GM21529 (cell line): ENCODE measurements around the gene P3H3.

Experiments
- ATAC-seq: cut with Tn5 transposase; IDR thresholded peaks from one replicate; pipeline ENCODE4 v1.9.1; 2021; ENCODE audit not compliant: unreplicated experiment

Gene P3H3

GRCh38 chr12:6826125-6826733 lies 2.0 kb upstream of the P3H3 start:
- no peak for ATAC-seq

DNA sequence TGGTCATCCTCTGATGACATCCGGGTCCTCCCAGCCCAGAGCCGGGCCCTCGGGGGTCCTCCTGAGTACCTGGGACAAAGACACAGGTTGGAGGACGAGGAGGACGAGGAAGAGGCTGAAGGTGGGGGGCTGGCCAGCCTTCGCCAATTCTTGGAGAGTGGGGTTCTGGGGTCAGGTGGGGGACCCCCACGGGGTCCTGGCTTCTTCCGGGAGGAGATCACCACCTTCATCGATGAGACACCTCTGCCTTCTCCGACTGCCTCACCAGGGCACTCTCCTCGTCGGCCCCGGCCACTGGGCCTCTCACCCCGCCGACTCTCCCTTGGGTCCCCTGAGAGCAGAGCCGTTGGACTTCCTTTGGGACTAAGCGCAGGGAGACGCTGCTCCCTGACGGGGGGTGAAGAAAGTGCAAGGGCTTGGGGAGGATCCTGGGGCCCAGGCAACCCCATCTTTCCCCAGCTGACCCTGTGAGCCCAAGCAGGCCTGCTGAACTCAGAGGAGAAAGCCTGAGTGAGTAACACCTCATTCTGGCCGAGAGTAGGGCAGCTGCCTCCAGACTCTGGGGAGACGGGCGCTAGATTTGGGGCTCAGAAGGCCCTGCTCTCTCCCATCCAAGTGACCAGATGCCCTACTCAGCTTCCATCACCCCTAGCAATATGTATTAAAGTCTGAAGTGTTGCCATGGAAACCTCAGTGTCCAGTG lies 1.3 kb upstream of the P3H3 start:
- ATAC-seq = no peak

- ATAC-seq = no peak
Measured at GRCh38 chr12:6827437-6827911, 733 bp upstream of the P3H3 start.

- ATAC-seq = no peak
Measured at GRCh38 chr12:6828781-6829535, 751 bp downstream of the P3H3 start.

- no peak for ATAC-seq
Measured at GRCh38 chr12:6829536-6830220, 1.5 kb downstream of the P3H3 start.

DNA sequence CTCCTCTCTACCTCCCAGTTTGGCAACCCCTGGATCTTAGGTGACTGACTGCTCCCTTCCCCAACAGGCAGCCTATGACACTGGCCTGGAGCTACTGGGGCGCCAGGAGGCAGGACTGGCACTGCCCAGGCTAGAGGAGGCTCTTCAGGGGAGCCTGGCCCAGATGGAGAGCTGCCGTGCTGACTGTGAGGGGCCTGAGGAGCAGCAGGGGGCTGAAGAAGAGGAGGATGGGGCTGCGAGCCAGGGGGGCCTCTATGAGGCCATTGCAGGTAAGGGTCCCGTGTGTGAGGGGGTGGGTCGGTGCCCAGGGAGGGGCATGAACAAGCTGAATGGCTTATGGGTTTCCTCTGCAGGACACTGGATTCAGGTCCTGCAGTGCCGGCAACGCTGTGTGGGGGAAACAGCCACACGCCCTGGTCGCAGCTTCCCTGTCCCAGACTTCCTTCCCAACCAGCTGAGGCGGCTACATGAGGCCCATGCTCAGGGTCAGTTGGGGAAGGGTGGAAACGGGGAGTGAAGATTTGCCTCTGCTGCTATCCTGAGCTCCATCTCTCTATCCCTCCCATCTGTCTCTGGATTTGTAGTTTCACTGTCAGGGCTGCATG lies 2.2 kb downstream of the P3H3 start:
- no peak for ATAC-seq

DNA sequence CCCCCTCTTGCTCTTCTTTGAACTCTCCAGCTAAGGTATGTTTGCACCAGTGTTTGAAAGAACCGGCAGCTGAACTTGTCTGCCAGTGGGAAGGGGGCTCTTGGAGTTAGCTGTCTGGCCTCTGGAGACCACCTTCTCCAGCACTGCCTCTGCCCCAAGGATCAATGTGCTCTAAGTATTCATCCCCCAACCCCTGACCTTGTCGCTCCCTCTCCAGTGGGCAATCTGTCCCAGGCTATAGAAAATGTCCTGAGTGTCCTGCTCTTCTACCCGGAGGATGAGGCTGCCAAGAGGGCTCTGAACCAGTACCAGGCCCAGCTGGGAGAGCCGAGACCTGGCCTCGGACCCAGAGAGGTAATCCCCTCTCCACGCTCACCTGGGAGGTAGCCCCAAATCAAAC lies 2.8 kb downstream of the P3H3 start:
- ATAC-seq = no peak

GRCh38 chr12:6831450-6831995 lies 3.3 kb downstream of the P3H3 start:
- no peak for ATAC-seq

GRCh38 chr12:6832125-6832524 lies 3.9 kb downstream of the P3H3 start:
- no peak for ATAC-seq

GRCh38 chr12:6833189-6833890 lies 5.1 kb downstream of the P3H3 start:
- no peak for ATAC-seq

- no peak for ATAC-seq
Measured at GRCh38 chr12:6834254-6834653, 6.0 kb downstream of the P3H3 start.

- ATAC-seq = no peak
Measured at GRCh38 chr12:6834873-6835272, 6.7 kb downstream of the P3H3 start.

DNA sequence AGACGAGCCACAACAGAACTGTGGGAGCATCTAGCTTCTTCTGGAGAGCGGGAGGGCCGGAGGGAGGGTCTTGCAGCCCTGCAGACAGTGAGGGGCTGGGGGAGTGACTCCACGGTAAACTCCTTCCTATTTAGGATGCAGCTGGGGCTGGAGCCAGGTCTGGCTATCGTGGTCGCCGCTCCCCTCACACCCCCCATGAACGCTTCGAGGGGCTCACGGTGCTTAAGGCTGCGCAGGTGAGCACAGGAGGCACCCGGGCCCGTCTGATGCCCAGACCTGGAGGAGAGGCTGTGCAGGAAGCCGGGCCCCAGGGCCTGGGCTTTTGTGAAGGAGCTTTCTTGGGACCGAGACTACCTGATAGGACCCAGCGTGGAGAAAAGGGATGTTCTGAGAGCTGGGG lies 8.6 kb downstream of the P3H3 start:
- no peak for ATAC-seq

DNA sequence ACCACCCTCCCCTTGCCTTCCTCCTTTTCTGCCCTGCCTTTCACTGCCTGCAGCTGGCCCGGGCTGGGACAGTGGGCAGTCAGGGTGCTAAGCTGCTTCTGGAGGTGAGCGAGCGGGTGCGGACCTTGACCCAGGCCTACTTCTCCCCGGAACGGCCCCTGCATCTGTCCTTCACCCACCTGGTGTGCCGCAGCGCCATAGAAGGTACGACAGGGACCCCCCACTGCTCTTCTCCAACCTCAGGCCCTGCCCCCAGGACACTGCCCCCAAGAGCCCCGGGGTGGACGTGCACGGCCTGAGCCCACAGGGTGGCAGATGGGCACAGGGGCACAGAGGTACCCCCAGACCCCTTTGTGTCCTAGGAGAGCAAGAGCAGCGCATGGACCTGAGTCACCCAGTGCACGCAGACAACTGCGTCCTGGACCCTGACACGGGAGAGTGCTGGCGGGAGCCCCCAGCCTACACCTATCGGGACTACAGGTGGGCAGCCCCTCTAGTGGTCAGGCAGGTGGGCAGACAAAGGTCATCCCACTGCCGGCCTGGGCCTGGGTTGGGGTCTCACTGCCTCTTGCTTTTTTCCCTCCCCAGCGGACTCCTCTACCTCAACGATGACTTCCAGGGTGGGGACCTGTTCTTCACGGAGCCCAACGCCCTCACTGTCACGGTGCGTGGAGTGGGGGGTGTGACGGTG lies 9.3 kb downstream of the P3H3 start:
- ATAC-seq = no peak

- no peak for ATAC-seq
Measured at GRCh38 chr12:6838854-6839253, 10.6 kb downstream of the P3H3 start.

- ATAC-seq = peak; percentile 85
Measured at GRCh38 chr12:6839482-6840201, 11.4 kb downstream of the P3H3 start.

- no peak for ATAC-seq
Measured at GRCh38 chr12:6840330-6840729, 12.1 kb downstream of the P3H3 start.

GRCh38 chr12:6840761-6841515 lies 12.7 kb downstream of the P3H3 start, which contains the start of gene GNB3:
Gene GNB3 (plus strand): TSS chr12:6840925. CDS start chr12:6841288, 363 bp downstream.
- no peak for ATAC-seq
